Ishikawa (cell line): ENCODE data around the gene LIF.

Experiments used
- CEBPB ChIP-seq: IDR thresholded peaks from 2 replicates; pipeline ENCODE4 v1.6.1; 2012
- EGR1 ChIP-seq: IDR thresholded peaks from 2 replicates; pipeline ENCODE4 v1.6.1; 2012
- EP300 ChIP-seq: IDR thresholded peaks from 2 replicates; pipeline ENCODE4 v1.6.1; 2012; ENCODE audit warnings: borderline replicate concordance
- MAX ChIP-seq: IDR thresholded peaks from 2 replicates; pipeline ENCODE4 v1.6.1; 2012
- YY1 ChIP-seq: IDR thresholded peaks from 2 replicates; pipeline ENCODE4 v1.6.1; 2012; ENCODE audit warnings: low read depth
- TF ChIP-seq, protein P1 (sequence below): IDR thresholded peaks from 2 replicates; pipeline ENCODE4 v1.6.1; 2012

DNA sequence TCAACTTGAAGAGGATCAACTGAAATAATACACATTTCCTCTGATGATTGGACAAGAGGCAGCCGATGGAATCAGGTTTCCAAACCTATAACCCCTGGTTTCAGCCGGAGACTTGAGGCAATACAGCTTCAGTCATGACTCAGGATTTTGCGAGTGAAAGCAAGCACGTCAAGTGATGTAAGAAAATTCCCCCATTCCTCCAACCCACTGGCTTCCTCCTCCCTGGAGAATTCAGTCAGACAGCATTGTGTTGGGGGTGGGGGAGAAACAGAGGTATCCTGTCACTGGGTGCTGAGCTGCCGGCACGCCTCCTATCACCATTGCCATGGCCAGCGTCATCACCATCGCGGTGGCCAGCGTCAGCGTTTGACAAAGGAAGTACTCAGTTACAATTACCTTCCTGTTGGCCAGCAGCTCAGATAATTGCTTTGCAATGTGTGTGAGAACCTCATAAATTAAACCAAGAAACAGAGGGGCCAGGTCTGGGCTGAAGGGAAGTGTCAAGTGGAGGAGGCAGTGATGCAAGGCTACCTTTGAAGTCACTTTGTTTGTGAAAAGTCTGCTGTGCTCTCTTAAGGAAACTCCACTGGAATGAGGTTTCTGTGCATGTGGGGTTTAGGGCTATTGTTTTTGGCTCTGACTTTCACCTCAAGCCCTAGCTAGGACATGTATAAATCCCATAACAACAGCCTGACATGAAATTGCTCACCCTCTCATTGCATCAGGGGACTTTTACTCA lies 50.2 kb downstream of the LIF start:
- peak; percentile 91 for TF ChIP-seq CEBPB
- TF ChIP-seq, protein P1, sequence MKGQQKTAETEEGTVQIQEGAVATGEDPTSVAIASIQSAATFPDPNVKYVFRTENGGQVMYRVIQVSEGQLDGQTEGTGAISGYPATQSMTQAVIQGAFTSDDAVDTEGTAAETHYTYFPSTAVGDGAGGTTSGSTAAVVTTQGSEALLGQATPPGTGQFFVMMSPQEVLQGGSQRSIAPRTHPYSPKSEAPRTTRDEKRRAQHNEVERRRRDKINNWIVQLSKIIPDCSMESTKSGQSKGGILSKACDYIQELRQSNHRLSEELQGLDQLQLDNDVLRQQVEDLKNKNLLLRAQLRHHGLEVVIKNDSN: peak; percentile 51; the same call in 1 of the 2 replicates
- TF ChIP-seq EP300: peak; percentile 99
- peak; percentile 59 for TF ChIP-seq MAX
- 0 out of 2 replicates have a peak, but pooled peaks have one; percentile 13 for TF ChIP-seq EGR1
- TF ChIP-seq YY1: peak; percentile 44; the same call in 1 of the 2 replicates
